GM04504 (cell line): ENCODE data around the gene NAXD.
"Not testable (repeated sequence)": the region's sequence is repeated elsewhere in the genome, so short reads cannot be mapped to it uniquely, and the experiment has no call there.

Source experiments
- DNase-seq: peaks from one replicate; pipeline ENCODE4 v3.0.0-alpha.2; 2012; ENCODE audit warnings: low read depth

The NAXD gene

DNA sequence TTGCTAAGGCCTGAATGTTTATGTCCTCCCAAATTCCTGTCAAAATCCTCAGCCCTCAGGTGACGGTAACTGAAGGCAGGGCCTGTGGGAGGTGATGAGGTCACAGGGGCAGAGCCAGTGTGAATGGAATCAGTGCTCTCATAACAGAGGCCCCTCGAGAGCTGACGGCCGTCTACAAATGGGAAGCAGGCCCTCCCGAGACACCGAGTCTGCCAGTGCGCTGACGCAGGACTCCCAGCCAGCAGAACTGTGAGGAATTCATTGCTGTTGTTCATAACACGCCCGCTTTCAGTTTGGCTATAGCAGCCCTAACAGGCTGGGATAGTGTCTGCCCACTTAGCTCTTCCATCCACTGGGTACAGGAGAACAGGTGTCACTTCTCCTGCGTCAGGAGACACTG lies 49.3 kb downstream of the NAXD start:
- DNase-seq: no peak

DNA sequence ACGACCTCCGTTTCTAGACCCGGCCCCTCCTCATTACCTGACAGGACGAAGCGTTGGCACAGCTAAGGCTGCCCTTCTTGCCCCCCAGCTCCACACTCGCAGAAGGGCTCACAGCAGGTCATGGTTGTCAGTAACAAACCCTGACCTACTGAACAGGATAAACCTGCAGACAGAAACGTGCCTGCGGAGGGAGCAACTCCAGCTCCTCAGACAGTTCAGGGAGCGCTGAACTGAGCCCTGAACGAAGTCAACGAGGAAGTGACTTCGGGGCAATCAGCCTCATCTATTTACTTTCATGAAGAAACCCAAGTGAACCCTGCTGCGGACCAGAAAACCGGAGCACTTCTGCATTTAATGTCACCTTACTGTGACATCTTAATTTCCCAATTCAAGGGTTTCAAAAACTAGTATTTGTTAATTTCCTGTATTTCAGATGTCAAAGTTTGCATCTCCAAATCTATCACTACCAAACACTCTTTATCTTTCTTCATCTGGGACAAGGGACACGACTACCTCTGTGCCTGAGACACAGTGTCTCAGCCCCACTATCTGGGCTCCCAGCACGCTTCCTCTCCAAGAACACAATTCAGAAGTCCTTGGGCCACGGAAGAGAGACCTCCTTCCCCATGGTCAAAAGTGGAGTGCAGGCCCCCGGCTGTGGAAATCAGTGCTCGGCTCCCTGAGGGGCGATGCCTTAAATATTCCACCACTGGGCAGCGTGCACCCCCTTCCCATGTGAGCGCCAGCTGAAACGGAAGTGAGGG lies 50.3 kb downstream of the NAXD start:
- DNase-seq: no peak

GRCh38 chr13:110666255-110666533 lies 50.8 kb downstream of the NAXD start:
- no peak for DNase-seq

- no peak for DNase-seq
Observed at GRCh38 chr13:110669036-110669435, 53.7 kb downstream of the NAXD start.

DNA sequence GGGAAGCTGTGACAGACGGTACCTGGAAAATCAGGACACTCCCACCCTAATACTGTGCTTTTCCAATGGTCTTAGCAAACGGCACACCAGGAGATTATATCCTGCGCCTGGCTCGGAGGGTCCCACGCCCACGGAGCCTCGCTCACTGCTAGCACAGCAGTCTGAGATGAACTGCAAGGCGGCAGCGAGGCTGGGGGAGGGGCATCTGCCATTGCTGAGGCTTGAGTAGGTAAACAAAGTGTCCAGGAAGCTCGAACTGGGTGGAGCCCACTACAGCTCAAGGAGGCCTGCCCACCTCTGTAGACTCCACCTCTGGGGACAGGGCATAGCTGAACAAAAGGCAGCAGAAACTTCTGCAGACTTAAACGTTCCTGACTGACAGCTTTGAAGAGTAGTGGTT lies 54.5 kb downstream of the NAXD start:
- not testable (repeated sequence) for DNase-seq

DNA sequence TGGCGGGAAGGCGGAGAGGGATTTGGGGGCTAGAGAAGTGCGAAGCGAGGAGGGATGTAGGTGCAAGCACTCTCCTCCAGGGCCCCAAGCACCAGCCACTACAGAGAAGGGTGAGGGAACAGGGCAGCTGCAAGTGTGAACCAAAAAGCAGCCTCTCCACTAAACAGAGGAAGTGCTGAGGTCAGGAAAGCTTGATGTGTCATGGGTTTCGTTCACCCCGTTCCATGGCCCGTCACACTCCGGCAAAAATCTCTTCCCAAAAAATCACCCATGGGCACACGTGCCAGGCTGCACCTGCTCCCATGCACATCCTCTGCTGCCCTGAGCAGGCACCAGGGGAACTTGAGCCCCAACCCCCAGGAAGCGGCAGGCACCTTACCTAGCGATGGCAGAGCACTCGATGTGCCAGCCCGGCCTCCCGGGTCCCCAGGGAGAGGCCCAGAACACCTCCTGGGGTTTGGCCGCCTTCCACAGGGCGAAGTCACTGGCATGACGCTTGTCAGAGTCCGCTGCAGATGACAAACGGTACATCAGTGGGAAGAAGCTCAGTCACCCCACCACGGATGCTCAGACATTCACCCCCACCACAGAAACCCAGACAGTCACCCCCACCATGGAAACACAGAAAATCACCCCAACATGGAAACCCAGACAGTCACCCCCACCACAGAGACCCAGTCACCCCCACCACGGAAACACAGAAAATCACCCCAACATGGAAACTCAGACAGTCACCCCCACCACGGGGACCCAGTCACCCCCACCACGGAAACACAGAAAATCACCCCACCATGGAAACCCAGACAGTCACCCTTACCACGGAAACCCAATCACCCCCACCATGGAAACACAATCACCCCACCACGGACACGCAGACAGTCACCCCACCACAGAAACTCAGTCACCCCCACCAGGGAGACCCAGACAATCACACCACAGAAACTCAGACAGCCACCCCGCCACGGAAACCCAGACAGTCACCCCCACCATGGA lies 61.5 kb downstream of the NAXD start:
- no peak for DNase-seq

- no peak for DNase-seq
Observed at GRCh38 chr13:110677731-110678545, 62.6 kb downstream of the NAXD start.

- no peak for DNase-seq
Observed at GRCh38 chr13:110680852-110681251, 65.5 kb downstream of the NAXD start.

DNA sequence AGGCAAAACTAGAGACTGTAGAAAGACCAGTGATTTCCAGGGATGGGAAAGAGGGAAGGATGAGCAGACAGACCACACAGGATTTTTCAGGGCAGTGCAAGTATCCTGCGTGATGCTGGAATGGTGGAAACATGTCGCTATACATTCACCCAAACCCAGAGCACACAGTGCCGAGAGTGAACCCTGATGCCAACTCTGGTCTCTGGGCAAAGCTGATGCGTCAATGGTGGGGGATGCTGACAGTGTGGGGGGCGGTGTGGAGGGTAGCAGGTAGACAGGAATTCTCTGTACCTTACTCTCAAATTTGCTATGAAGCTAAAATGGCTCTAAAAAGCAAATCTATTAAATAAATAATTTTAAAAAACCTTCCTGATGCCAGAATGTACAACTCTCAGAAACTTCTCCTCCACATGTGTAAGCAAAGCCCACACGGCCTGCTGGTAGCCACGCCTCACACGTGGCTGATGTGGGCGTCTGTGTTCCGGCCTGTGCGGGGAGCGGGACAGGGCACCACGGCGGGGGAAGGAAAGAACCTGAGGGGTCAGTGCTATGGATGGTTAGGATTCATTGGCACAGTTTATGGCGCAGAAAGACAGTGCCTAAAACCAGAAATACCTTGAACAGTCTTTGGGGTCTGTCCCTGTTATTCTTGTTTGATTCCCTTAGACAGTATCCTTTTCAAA lies 66.7 kb downstream of the NAXD start:
- no peak for DNase-seq

DNA sequence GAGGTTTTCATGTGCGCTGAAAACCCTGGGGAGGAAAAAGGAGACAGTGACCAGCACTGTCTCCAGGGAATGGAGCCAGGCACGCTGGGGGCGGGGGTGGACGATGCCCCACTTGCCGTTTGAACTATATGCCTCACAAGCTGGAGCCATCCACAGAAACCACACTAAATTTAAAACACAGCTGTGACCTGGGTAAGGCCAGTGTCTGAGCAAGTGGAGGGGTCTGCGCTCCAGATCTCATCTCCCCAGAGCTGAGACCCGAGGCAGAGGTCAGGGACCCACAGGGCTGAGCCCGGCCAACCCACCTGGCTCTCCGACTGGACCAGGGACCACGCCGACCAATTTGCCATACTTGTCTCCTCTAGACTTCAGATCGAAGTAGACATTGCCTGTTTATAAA lies 67.4 kb downstream of the NAXD start:
- no peak for DNase-seq

DNA sequence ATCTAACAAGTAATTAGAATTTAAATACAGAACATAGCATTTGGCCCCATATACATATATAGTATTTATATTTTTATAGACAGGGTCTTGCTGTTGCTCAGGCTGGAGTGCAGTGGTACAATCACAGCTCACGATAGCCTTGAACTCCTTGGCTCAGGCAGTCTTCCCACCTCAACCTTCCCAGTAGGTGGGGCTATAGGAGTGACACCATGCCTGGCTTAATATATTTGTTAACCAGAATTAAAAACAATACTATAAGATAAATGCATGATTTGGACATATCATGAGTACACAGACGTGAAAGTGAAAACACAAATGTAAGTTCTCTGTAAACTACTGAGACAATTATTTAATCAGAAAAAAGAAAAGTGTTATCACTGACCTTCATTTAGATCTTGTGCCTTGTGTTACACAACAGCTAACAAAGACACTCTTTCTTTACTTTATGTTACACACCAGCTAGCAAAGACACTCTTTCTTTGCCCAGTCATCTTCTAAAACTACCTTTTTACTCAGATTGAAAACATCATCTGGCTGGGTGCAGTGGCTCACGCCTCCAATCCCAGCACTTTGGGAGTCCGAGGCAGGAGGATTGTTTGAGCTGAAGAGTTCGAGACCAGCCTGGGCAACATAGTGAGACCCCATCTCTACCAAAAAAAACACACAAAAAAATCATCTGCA lies 68.0 kb downstream of the NAXD start:
- no peak for DNase-seq

- DNase-seq: no peak
Observed at GRCh38 chr13:110683921-110684320, 68.6 kb downstream of the NAXD start.

DNA sequence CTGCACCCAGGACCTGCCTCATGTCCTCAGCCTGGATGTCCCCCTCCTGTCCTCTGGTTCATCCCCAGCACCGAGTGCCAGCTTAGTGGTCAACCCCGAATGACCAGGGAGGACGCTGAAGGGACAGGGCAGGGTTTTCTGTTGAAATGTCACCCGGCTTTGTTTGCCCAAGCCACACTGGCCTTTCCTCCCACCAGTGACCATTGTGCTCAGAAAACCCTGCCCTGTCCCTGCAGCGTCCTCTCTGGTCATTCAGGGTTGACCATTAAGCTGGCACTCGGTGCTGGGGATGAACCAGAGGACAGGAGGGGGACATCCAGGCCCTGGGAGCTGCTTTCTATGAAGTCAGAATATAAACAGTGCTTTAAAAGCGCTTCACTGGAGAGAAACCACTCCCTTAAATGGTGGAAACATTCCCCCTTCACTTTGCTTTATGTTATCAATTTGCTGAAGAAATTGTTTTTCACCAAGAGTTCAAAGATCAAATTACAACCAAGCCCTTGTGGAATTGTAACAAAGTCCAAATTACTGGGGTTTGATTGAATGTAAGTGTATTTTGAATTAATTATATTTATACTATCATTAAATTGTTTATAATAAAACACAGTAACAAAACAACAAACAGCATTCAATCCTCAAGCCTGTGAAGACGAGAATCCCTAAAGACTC lies 69.2 kb downstream of the NAXD start:
- no peak for DNase-seq

- DNase-seq: peak; percentile 39
Observed at GRCh38 chr13:110685305-110686020, 70.1 kb downstream of the NAXD start.

- no peak for DNase-seq
Observed at GRCh38 chr13:110687736-110688135, 72.4 kb downstream of the NAXD start.

GRCh38 chr13:110689041-110689440 lies 73.7 kb downstream of the NAXD start:
- DNase-seq: no peak
